ENCODE data around the gene AFDN.

- TF ChIP-seq SP2 (IDR thresholded peaks at IDR 0.05; ENCODE audit: low read length) (no peak), HDAC2 (IDR thresholded peaks at IDR 0.05; ENCODE audit: borderline replicate concordance in 1 of 2, low read depth in 2 of 2, low read length in 2 of 2) (no peak), JUND (IDR thresholded peaks at IDR 0.05; ENCODE audit: low read length) (no peak), POLR2A (IDR thresholded peaks at IDR 0.05; ENCODE audit: control extremely low read depth in 1 of 2, low read depth in 2 of 2, low read length in 2 of 2) (no peak), CTCF (IDR thresholded peaks at IDR 0.05; ENCODE audit: control extremely low read depth in 1 of 3, insufficient read depth in 1 of 3, low read depth in 1 of 3, low read length in 3 of 3) (no peak), TEAD4 (IDR thresholded peaks at IDR 0.05; ENCODE audit: low read depth, low read length) (no peak), EZH2 (IDR thresholded peaks at IDR 0.05; ENCODE audit: low read depth, low read length, severe bottlenecking) (no peak), BCL11A (IDR thresholded peaks at IDR 0.05; ENCODE audit: low read depth in 2 of 2, low read length in 2 of 2) (no peak), JUN (IDR thresholded peaks at IDR 0.05; ENCODE audit: low read depth, low read length) (no peak), YY1 (IDR thresholded peaks at IDR 0.05; ENCODE audit: low read depth, low read length) (no peak), ATF3 (IDR thresholded peaks at IDR 0.05; ENCODE audit: insufficient read depth, low read depth, low read length) (no peak), POLR2AphosphoS5 (IDR thresholded peaks at IDR 0.05; ENCODE audit: low read depth, low read length) (no peak)
These were observed 119.3 kb downstream of the AFDN start for GRCh38 chr6:167946007-167946406.

Data from H1 (cell line).